Stimulated activated CD4-positive, alpha-beta T cell treated with anti-CD3 and anti-CD28 coated beads, Interleukin-1b, Interleukin-23, amount 100 ng/mL, for 1 hour (primary cell): ENCODE measurements around the gene ZNRD2.

Experiments used
- DNase-seq, 2 donors: peaks; one replicate each; pipeline ENCODE4 v3.0.0-alpha.2; 2020; ENCODE audit warnings: low read depth in 2 of 2

ZNRD2 gene

GRCh38 chr11:65588199-65589054 lies 18.1 kb downstream of the ZNRD2 start:
- DNase-seq: peak in 1 of 2 donors; percentile 63

- no peak for DNase-seq
Observed at GRCh38 chr11:65589444-65590239, 19.4 kb downstream of the ZNRD2 start.

- DNase-seq: no peak
Observed at GRCh38 chr11:65590240-65590738, 20.0 kb downstream of the ZNRD2 start.

- no peak for DNase-seq
Observed at GRCh38 chr11:65591939-65592857, 21.9 kb downstream of the ZNRD2 start.

- DNase-seq: no peak
Observed at GRCh38 chr11:65592858-65593517, 22.7 kb downstream of the ZNRD2 start.

- DNase-seq: no peak
Observed at GRCh38 chr11:65593518-65594414, 23.5 kb downstream of the ZNRD2 start.

GRCh38 chr11:65595131-65595530 lies 24.9 kb downstream of the ZNRD2 start:
- DNase-seq: no peak

- no peak for DNase-seq
Observed at GRCh38 chr11:65595543-65596281, 25.4 kb downstream of the ZNRD2 start, which contains the start of gene KCNK7. TSS of gene KCNK7 (minus strand) at chr11:65595800. CDS start at chr11:65595772, 28 bp downstream.

- no peak for DNase-seq
Observed at GRCh38 chr11:65596520-65596919, 26.2 kb downstream of the ZNRD2 start.

GRCh38 chr11:65598258-65598699 lies 28.0 kb downstream of the ZNRD2 start:
- DNase-seq: no peak

- DNase-seq: no peak
Observed at GRCh38 chr11:65599216-65599954, 29.1 kb downstream of the ZNRD2 start.

- no peak for DNase-seq
Observed at GRCh38 chr11:65599955-65600246, 29.6 kb downstream of the ZNRD2 start.

GRCh38 chr11:65604258-65604657 lies 34.0 kb downstream of the ZNRD2 start:
- DNase-seq: no peak

GRCh38 chr11:65606876-65607613 lies 36.8 kb downstream of the ZNRD2 start:
- DNase-seq: no peak

GRCh38 chr11:65607614-65608426 lies 37.5 kb downstream of the ZNRD2 start:
- no peak for DNase-seq

GRCh38 chr11:65609229-65609628 lies 39.0 kb downstream of the ZNRD2 start:
- DNase-seq: no peak

GRCh38 chr11:65609665-65610064 lies 39.4 kb downstream of the ZNRD2 start:
- no peak for DNase-seq
